Measurements from ENCODE around the gene ADRM1.

GRCh38 chr20:62268228-62268900 is 34.4 kb upstream of the ADRM1 start:
- TF ChIP-seq CTCF (IDR thresholded peaks at IDR 0.05): no peak
- TF ChIP-seq POLR2A (IDR thresholded peaks at IDR 0.05): no peak
